Measurements from ENCODE around the gene KIF13A.

GRCh38 chr6:17927705-17928104 lies 59.7 kb downstream of the KIF13A start:
- no peak for TF ChIP-seq POLR2A (IDR thresholded peaks at IDR 0.05)
- TF ChIP-seq, protein P1, sequence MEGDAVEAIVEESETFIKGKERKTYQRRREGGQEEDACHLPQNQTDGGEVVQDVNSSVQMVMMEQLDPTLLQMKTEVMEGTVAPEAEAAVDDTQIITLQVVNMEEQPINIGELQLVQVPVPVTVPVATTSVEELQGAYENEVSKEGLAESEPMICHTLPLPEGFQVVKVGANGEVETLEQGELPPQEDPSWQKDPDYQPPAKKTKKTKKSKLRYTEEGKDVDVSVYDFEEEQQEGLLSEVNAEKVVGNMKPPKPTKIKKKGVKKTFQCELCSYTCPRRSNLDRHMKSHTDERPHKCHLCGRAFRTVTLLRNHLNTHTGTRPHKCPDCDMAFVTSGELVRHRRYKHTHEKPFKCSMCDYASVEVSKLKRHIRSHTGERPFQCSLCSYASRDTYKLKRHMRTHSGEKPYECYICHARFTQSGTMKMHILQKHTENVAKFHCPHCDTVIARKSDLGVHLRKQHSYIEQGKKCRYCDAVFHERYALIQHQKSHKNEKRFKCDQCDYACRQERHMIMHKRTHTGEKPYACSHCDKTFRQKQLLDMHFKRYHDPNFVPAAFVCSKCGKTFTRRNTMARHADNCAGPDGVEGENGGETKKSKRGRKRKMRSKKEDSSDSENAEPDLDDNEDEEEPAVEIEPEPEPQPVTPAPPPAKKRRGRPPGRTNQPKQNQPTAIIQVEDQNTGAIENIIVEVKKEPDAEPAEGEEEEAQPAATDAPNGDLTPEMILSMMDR (IDR thresholded peaks at IDR 0.05) = no peak

Data from Peyer's patch (tissue), 4 donors.